ENCODE results near the gene TBCK. TPM values are rescaled to one million over a fixed set of nuclear protein-coding genes. Genes with fewer than 3 reads are reported as not detected.
A peak's percentile ranks its signal among the peaks of the same experiment; 100 is the strongest.

The TBCK gene
- total RNA-seq, 4 donors from 2014 or later, result 25.3 to 40.0 (median 37.2) TPM

DNA sequence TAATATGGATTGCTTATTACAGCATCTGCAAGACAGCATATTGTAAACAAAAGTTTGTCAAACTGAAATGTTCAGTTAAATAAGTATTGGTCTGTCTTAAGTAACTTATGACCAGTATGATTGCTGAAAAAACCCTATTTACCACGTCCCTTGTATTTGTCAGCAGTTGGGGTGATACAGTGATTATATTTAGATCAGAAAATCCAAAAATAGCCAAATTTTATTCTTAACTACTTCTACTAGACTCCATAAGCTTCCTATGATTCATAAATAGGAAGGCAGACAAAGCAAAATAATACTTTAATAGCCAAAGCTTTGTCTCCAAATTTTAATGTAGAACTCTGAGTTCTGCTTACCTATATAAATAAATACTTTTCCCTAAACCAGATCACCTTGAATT, 45.3 kb downstream of the TBCK start:
- ATAC-seq (ENCODE audit: low FRiP score), result no peak
- DNase-seq (ENCODE audit: low spot score), result no peak
- TF ChIP-seq, protein P1, sequence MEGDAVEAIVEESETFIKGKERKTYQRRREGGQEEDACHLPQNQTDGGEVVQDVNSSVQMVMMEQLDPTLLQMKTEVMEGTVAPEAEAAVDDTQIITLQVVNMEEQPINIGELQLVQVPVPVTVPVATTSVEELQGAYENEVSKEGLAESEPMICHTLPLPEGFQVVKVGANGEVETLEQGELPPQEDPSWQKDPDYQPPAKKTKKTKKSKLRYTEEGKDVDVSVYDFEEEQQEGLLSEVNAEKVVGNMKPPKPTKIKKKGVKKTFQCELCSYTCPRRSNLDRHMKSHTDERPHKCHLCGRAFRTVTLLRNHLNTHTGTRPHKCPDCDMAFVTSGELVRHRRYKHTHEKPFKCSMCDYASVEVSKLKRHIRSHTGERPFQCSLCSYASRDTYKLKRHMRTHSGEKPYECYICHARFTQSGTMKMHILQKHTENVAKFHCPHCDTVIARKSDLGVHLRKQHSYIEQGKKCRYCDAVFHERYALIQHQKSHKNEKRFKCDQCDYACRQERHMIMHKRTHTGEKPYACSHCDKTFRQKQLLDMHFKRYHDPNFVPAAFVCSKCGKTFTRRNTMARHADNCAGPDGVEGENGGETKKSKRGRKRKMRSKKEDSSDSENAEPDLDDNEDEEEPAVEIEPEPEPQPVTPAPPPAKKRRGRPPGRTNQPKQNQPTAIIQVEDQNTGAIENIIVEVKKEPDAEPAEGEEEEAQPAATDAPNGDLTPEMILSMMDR (IDR thresholded peaks at IDR 0.05), result no peak

DNA sequence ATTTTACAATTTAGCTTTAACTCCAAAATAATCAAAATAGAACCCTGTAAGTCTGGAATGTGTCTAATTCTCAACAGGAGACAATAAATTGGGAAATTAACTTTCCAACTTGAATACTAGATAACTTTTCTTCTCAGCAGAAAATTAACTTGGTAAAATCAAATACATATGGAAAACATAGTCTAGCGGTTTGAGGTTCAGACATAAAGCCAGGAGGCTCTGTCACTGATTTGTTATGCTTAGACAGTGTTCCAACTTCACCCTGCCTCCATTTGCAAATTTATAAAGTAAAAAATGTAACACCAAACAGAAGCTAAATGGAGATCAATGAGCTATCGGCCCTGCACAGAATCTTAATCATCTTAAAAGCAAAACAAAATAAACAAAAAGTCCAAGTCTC, 46.3 kb downstream of the TBCK start:
- DNase-seq (ENCODE audit: low spot score), result no peak
- no peak for ATAC-seq (ENCODE audit: low FRiP score)
- TF ChIP-seq, protein P1 (IDR thresholded peaks at IDR 0.05), result no peak

DNA sequence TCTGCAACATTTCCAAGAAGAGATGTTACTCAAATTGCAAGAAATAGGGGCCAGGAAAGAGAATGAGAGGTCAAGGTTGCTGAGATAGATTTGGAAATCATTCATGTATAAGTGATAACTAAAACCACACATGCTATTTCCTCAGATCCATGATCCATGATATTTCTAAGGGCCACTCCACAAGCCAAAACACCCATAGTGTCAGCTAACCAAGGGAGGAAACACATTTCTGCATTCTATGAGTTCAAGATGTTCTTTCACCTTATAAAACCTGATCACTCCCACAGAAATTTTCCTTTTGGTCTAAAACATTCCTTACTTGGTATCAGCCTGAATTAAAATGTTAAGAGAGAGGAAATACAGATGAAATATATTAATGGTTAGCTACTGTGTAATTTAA, 47.2 kb downstream of the TBCK start:
- TF ChIP-seq, protein P1 (IDR thresholded peaks at IDR 0.05), result no peak
- ATAC-seq (ENCODE audit: low FRiP score) (peak; percentile 62), DNase-seq (ENCODE audit: low spot score) (no peak)

DNA sequence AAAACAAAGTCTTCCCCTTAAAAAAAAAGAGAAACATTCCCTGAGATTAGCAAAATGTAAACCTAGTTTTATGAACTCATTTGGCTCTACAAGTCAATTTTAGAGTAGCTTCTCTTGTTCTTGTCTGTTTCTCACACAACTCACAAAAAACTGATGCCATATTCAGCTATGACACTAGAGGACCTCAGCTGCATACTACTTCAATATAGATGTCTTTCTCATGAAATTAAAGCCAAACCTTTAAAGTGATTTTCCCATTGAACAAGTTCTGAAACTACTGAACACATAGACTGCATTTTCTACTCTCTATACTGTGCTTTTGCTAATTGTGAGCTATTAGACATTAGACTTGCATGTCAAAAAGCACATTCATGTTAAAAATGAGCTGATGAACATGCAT, 49.8 kb downstream of the TBCK start:
- TF ChIP-seq, protein P1 (IDR thresholded peaks at IDR 0.05), result no peak
- no peak for ATAC-seq (ENCODE audit: low FRiP score)
- no peak for DNase-seq (ENCODE audit: low spot score)

DNA sequence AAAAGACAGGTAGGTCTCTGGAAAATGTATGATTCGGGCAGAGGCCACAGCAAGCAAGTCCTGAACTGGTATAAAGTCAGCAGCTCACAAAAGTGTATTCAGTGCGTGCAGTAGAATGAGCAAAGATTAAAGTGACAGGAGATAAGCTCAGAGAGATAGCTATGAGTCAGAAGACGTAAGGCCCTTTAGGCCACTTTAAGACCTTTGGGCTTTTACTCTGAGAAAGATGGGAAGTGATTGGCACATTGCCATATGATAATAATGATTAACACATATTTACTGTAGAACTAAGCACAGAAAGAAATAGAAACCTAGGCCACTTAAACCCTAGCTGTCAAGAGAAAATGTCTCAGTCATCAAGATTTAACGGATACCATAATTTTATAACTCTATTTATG, 51.7 kb downstream of the TBCK start:
- peak; percentile 62 for ATAC-seq (ENCODE audit: low FRiP score)
- DNase-seq (ENCODE audit: low spot score), result no peak
- TF ChIP-seq, protein P1 (IDR thresholded peaks at IDR 0.05), result no peak

DNA sequence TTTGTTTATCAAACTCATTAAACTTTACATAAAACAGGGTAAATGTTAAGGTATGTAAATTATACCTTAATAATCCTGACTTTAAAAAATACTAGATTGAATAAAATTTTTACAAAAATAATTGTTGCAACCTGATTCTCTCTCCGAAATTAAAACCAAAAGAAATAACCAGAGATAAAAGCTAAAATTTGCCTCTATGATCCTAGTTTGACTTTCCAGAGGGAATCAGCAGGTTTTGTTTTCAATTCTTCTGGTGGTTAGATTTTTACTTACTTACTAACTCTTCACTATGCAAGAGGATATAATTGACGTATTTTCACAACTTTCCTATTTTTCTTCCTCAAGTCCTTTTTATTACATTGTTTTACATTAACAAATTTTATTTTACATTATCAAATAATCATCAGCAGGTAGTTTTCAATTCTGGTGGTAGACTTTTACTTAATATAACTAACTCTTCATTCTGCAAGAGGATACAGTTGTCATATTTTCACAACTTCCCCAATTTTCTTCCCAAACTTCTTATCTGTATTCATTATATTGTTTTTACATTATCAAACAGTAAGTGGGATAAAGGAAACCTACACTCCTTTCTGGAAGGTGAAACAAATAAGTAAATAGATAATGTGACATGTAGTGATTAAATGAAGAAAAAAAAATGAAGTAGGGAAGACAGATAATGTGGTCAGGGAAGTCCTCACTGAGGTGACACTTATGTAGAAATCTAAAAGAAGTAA, 52.2 kb downstream of the TBCK start:
- ATAC-seq (ENCODE audit: low FRiP score), result no peak
- TF ChIP-seq, protein P1 (IDR thresholded peaks at IDR 0.05), result no peak
- DNase-seq (ENCODE audit: low spot score), result no peak

DNA sequence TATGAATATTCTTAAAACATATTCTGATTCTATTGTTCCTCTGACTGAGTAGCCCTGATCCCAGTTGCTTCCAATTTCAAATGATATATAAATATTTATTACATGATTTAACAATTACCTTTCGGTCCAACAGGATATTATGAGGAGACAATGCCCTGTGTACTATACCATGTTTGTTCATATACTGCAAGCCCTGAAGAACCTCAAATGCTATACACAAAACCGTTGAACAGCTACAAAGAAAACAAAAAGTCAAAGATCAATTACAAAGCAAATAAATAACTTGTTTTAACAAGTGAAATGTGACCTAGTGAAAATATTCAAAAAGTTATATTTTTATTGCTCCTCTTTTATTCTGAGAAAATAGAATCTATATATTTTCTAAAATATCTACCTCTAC, 54.0 kb downstream of the TBCK start:
- TF ChIP-seq, protein P1 (IDR thresholded peaks at IDR 0.05), result no peak
- DNase-seq (ENCODE audit: low spot score) (no peak), ATAC-seq (ENCODE audit: low FRiP score) (no peak)
